LNCaP clone FGC (cell line): Measurements from ENCODE around the gene KRT31.
"Not testable (repeated sequence)": the region's sequence is repeated elsewhere in the genome, so short reads cannot be mapped to it uniquely, and the experiment has no call there.

ENCODE experiments used
- DNase-seq: peaks from one replicate; pipeline ENCODE4 v3.0.0-alpha.2; 2011; ENCODE audit warnings: low read depth
- H3K4me3 ChIP-seq: 2 replicates; pipeline ENCODE4 v1.5.1; 2011; ENCODE audit warnings: mild to moderate bottlenecking, low read depth, low read length, control low read depth
- CTCF ChIP-seq: IDR thresholded peaks from 2 replicates; pipeline ENCODE4 v1.5.1; 2012; ENCODE audit warnings: mild to moderate bottlenecking; ENCODE audit not compliant: control insufficient read depth, insufficient read depth; ENCODE audit errors: extremely low read depth

KRT31 gene

GRCh38 chr17:41396340-41396739 lies 1.1 kb downstream of the KRT31 start:
- no peak for TF ChIP-seq CTCF
- no peak for DNase-seq
- H3K4me3 ChIP-seq: no peak overlapping the region

- no peak overlapping the region for H3K4me3 ChIP-seq
- DNase-seq: no peak
- no peak for TF ChIP-seq CTCF
These were observed 1.8 kb downstream of the KRT31 start for GRCh38 chr17:41395611-41396010.

GRCh38 chr17:41395044-41395443 lies 2.4 kb downstream of the KRT31 start:
- not testable (repeated sequence) for H3K4me3 ChIP-seq, DNase-seq

GRCh38 chr17:41394254-41394996 lies 3.0 kb downstream of the KRT31 start:
- no peak for TF ChIP-seq CTCF
- H3K4me3 ChIP-seq: no peak overlapping the region
- DNase-seq: no peak

GRCh38 chr17:41393826-41394225 lies 3.6 kb downstream of the KRT31 start:
- no peak for TF ChIP-seq CTCF
- no peak for DNase-seq
- H3K4me3 ChIP-seq: no peak overlapping the region

GRCh38 chr17:41393294-41393693 lies 4.1 kb downstream of the KRT31 start:
- no peak for DNase-seq
- H3K4me3 ChIP-seq: no peak overlapping the region
- no peak for TF ChIP-seq CTCF

GRCh38 chr17:41392278-41392677 lies 5.1 kb downstream of the KRT31 start:
- H3K4me3 ChIP-seq: no peak overlapping the region
- no peak for TF ChIP-seq CTCF
- no peak for DNase-seq

- H3K4me3 ChIP-seq: no peak overlapping the region
- TF ChIP-seq CTCF: no peak
- no peak for DNase-seq
These were observed 5.9 kb downstream of the KRT31 start for GRCh38 chr17:41391535-41391934.
